Dendritic cell treated with granulocyte-macrophage colony-stimulating factor and Interleukin-4, amounts not matched to agents 40 ng/mL and 50 ng/mL, for 4 days (primary cell): ENCODE data around the gene VAMP3.

ENCODE experiments used
- H3K27ac Mint-ChIP-seq: one replicate; pipeline ENCODE4 v1.8.0; 2022; ENCODE audit warnings: mild to moderate bottlenecking, mixed read lengths
- H3K27me3 Mint-ChIP-seq: one replicate; pipeline ENCODE4 v1.8.0; 2022; ENCODE audit warnings: mild to moderate bottlenecking, mixed read lengths
- H3K36me3 Mint-ChIP-seq: one replicate; pipeline ENCODE4 v1.8.0; 2022; ENCODE audit warnings: low read depth, mixed read lengths
- H3K4me1 Mint-ChIP-seq: one replicate; pipeline ENCODE4 v1.8.0; 2022; ENCODE audit warnings: low read depth, mixed read lengths
- H3K4me3 Mint-ChIP-seq: one replicate; pipeline ENCODE4 v1.8.0; 2022; ENCODE audit warnings: mild to moderate bottlenecking, moderate library complexity, mixed read lengths
- H3K9me3 Mint-ChIP-seq: one replicate; pipeline ENCODE4 v1.8.0; 2022; ENCODE audit warnings: mixed read lengths
- intact Hi-C: fragments of 100-400 bp; cut with micrococcal nuclease; formaldehyde crosslinking; loops from one replicate; pipeline ENCODE4 v1.15.0; 2022

The VAMP3 gene, protein sequence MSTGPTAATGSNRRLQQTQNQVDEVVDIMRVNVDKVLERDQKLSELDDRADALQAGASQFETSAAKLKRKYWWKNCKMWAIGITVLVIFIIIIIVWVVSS

GRCh38 chr1:7770997-7771822, at the start of gene VAMP3:
VAMP3 (plus strand) TSS chr1:7771296; CDS start chr1:7771384, 88 bp downstream.
- H3K9me3 Mint-ChIP-seq = peaks cover 8% of the 10 kb centered on the region
- H3K27me3 Mint-ChIP-seq = no peaks in the 10 kb centered on the region
- H3K4me1 Mint-ChIP-seq = peaks cover 52% of the 10 kb centered on the region

DNA sequence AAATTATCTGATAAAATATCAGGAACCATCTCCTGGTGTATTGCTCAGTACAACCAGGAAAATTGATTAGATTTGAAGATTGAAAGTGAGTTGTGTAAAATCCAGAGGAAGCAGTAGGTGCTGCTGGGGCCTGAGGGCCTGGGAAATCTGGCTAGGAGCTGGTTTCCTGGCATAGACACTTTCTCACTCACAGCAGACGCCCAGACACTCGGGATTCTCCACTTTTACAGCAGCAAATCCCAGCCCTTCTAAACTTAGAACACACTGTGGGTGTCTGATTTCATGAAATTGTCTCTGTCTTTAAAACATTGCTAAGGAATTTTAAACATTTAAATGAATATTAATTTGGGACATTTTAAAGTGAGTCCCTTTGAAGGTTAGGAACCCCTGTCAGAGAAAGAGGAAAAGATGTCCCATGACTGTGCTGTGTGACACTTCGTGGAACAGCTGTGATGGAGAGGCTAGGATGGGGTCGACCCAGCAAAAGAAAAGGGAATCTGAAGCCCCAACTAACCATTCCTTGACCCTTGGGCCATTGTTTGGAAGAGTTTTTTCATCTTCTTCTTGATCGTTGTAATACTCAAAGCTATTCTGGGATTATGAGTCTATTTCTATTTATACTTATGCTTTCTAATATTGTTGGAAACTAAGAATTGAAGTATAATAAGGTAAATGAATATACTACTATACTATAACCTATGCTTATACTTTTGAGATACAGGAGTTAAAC, 49.0 kb upstream of the VAMP3 start:
- Mint-ChIP-seq H3K9me3 (no peaks in the 10 kb centered on the region), H3K4me1 (peaks cover 6% of the 10 kb centered on the region), H3K4me3 (no peak overlapping the region), H3K36me3 (no peaks in the 10 kb centered on the region), H3K27ac (no peak overlapping the region), H3K27me3 (peaks cover 6% of the 10 kb centered on the region)
- intact Hi-C loops = no loop called here

More at GRCh38 chr1:7770997-7771822, at the start of gene VAMP3:
- Mint-ChIP-seq H3K36me3 (peaks cover 64% of the 10 kb centered on the region), H3K4me3 (peak within 1 kb of the TSS; percentile 94), H3K27ac (peak within 1 kb of the TSS; percentile 99)
- intact Hi-C loops = loop anchor here (1.0 to 2.0 kb wide), 2 partner anchors 12 to 66 kb away; no protein-coding TSS in a partner anchor

DNA sequence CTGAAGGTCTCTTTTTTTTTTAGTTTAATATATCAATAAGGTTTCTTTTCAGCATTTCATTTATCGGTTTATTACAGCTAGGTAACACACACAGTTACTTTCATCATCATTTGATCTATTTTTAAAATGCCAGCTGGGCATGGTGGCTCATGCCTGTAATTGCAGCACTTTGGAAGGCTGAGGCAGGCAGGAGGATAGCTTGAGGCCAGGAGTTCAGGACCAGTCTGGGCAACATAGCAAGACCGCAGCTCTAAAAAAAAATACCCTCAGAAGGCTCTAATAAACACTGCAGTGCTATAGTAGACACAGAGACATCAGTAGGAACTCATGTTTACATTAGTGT, 48.5 kb upstream of the VAMP3 start:
- H3K9me3 Mint-ChIP-seq = no peaks in the 10 kb centered on the region
- intact Hi-C loops = no loop called here
- H3K27me3 Mint-ChIP-seq = peaks cover 6% of the 10 kb centered on the region
- H3K27ac Mint-ChIP-seq = no peak overlapping the region
- peaks cover 6% of the 10 kb centered on the region for H3K4me1 Mint-ChIP-seq
- no peak overlapping the region for H3K4me3 Mint-ChIP-seq
- no peaks in the 10 kb centered on the region for H3K36me3 Mint-ChIP-seq

DNA sequence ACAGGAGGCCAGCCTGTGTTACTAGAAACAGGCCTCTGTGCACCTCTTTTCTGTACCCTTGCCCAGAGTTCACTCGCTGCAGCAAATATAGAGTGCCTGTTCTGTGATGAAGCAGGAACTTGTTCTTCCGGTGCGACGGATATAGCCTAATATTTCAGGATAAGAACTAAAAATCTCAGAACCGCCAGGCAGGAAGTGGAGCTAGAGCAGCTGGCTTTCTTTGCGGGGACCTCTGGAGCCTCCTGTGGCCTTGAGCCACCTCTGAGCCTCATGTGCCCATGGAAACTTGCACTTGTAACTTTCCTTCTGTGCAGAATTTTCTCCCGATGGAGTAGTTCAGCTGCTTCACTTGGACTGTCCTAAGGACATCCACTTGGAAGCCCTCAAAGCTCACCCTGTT, 44.5 kb upstream of the VAMP3 start:
- H3K27me3 Mint-ChIP-seq = peaks cover 1% of the 10 kb centered on the region
- no peaks in the 10 kb centered on the region for H3K36me3 Mint-ChIP-seq
- intact Hi-C loops = no loop called here
- H3K4me3 Mint-ChIP-seq = no peak overlapping the region
- H3K9me3 Mint-ChIP-seq = no peaks in the 10 kb centered on the region
- H3K27ac Mint-ChIP-seq = no peak overlapping the region
- peaks cover 33% of the 10 kb centered on the region for H3K4me1 Mint-ChIP-seq

DNA sequence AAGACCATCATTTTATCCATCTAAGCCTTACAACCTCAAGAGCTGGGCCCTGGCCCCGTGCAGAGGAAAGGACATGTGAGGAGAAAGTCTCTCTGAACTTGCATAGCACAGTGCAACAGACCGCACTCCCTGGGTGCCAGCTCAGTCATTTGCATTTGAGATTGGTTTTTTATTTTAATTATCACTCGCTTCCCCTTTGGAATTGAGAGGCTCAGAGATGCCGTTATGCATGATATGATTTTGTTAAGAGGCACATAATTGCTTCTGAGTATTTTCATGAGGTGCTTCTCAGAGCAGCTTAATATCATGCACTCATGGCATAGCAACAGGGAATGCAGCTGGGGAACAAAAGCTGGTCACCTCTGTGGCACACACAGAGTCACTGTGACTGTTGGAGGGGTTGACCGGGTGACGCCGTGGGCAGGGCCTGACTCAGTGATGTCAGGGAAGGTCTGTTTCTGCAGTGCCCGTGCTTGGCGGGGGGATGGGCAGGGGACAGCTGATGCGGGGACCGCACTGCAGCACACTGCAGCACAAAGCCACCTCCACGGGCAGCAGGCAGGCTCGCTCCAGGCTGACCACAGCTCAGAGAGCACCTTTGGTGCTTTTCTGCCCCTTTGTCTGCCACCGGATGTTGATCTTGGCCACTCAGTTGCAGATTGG, 43.2 kb upstream of the VAMP3 start:
- no peak overlapping the region for H3K27ac Mint-ChIP-seq
- peaks cover 1% of the 10 kb centered on the region for H3K27me3 Mint-ChIP-seq
- H3K4me3 Mint-ChIP-seq = no peak overlapping the region
- H3K36me3 Mint-ChIP-seq = no peaks in the 10 kb centered on the region
- no peaks in the 10 kb centered on the region for H3K9me3 Mint-ChIP-seq
- peaks cover 33% of the 10 kb centered on the region for H3K4me1 Mint-ChIP-seq
- intact Hi-C loops = no loop called here

- Mint-ChIP-seq H3K4me1 (peaks cover 33% of the 10 kb centered on the region), H3K27me3 (peaks cover 1% of the 10 kb centered on the region)
- intact Hi-C loops = no loop called here
These were observed 41.3 kb upstream of the VAMP3 start for GRCh38 chr1:7729761-7730160.

GRCh38 chr1:7732331-7732730, 38.8 kb upstream of the VAMP3 start:
- no peak overlapping the region for H3K4me3 Mint-ChIP-seq
- no peak overlapping the region for H3K27ac Mint-ChIP-seq
- peaks cover 6% of the 10 kb centered on the region for H3K36me3 Mint-ChIP-seq
- intact Hi-C loops = no loop called here
- no peaks in the 10 kb centered on the region for H3K9me3 Mint-ChIP-seq
- peaks cover 27% of the 10 kb centered on the region for H3K4me1 Mint-ChIP-seq
- H3K27me3 Mint-ChIP-seq = peaks cover 1% of the 10 kb centered on the region

More at GRCh38 chr1:7729761-7730160, 41.3 kb upstream of the VAMP3 start:
- Mint-ChIP-seq H3K36me3 (no peaks in the 10 kb centered on the region), H3K4me3 (no peak overlapping the region), H3K9me3 (no peaks in the 10 kb centered on the region), H3K27ac (no peak overlapping the region)

DNA sequence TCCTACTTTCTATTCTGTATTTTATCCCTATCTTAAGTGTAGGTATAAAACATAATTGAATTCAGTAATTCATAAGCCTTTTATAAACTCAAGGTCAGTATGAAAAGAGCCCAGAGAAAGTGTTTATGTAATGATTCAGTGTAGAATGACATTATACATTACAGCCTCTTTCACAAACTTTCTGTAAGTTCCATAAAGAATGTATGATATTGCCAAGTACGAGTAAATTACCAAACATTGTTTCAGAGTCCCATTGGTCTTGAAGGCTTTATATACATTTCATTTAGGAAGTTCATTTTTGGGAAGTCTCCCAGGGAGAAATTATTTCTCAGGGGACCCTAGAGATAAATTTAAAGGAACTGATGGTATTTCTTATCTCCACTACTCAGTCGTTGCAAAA, 37.8 kb upstream of the VAMP3 start:
- Mint-ChIP-seq H3K9me3 (no peaks in the 10 kb centered on the region), H3K27ac (no peak overlapping the region), H3K36me3 (peaks cover 7% of the 10 kb centered on the region), H3K4me3 (no peak overlapping the region), H3K4me1 (peaks cover 22% of the 10 kb centered on the region), H3K27me3 (peaks cover 1% of the 10 kb centered on the region)
- intact Hi-C loops = no loop called here

DNA sequence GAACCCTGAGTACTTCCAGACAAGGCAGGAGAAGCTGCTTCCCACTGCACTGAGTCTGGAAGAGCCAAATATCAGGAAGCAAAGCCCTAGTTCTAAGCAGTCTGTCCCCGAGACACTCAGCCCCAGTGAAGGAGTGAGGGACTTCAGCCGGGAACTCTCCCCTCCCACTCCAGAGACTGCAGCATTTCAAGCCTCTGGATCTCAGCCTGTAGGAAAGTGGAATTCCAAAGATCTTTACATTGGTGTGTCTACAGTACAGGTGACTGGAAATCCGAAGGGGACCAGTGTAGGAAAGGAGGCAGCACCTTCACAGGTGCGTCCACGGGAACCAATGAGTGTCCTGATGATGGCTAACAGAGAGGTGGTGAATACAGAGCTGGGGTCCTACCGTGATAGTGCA, 33.1 kb upstream of the VAMP3 start:
- H3K4me1 Mint-ChIP-seq = no peaks in the 10 kb centered on the region

GRCh38 chr1:7743346-7743745, 27.8 kb upstream of the VAMP3 start:
- H3K27ac Mint-ChIP-seq = no peak overlapping the region
- no peak overlapping the region for H3K4me3 Mint-ChIP-seq
- intact Hi-C loops = no loop called here
- H3K27me3 Mint-ChIP-seq = no peaks in the 10 kb centered on the region
- H3K4me1 Mint-ChIP-seq = no peaks in the 10 kb centered on the region
- no peaks in the 10 kb centered on the region for H3K9me3 Mint-ChIP-seq
- H3K36me3 Mint-ChIP-seq = peaks cover 14% of the 10 kb centered on the region

More for the DNA sequence above, 33.1 kb upstream of the VAMP3 start:
- Mint-ChIP-seq H3K27me3 (no peaks in the 10 kb centered on the region), H3K36me3 (peaks cover 15% of the 10 kb centered on the region), H3K9me3 (no peaks in the 10 kb centered on the region), H3K27ac (no peak overlapping the region), H3K4me3 (no peak overlapping the region)
- intact Hi-C loops = no loop called here

DNA sequence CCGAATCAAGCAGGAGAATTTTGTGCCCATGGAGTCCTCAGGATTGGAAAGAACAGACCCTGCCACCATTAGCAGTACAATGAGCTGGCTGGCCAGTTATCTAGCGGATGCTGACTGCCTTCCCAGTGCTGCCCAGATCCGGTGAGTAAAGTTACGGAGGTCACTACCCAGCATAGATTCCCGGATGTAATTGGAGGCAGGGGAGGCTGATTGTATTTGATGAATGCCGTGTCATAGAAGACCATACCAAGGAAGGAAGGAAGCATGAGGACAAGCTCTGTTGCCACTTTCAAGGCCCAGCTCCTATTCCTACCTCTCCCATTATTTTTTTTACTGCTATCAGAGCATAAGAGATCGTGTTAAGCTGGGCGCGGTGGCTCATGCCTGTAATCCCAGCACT, 26.2 kb upstream of the VAMP3 start:
- H3K9me3 Mint-ChIP-seq = no peaks in the 10 kb centered on the region
- intact Hi-C loops = no loop called here
- H3K36me3 Mint-ChIP-seq = peaks cover 5% of the 10 kb centered on the region
- H3K27me3 Mint-ChIP-seq = no peaks in the 10 kb centered on the region
- H3K27ac Mint-ChIP-seq = no peak overlapping the region
- no peaks in the 10 kb centered on the region for H3K4me1 Mint-ChIP-seq
- H3K4me3 Mint-ChIP-seq = no peak overlapping the region

- H3K9me3 Mint-ChIP-seq = no peaks in the 10 kb centered on the region
- H3K36me3 Mint-ChIP-seq = peaks cover 5% of the 10 kb centered on the region
- no peak overlapping the region for H3K4me3 Mint-ChIP-seq
- intact Hi-C loops = no loop called here
- H3K27ac Mint-ChIP-seq = no peak overlapping the region
- no peaks in the 10 kb centered on the region for H3K27me3 Mint-ChIP-seq
- no peaks in the 10 kb centered on the region for H3K4me1 Mint-ChIP-seq
These were observed 25.3 kb upstream of the VAMP3 start for GRCh38 chr1:7745783-7746182.

GRCh38 chr1:7747605-7748004, 23.5 kb upstream of the VAMP3 start:
- Mint-ChIP-seq H3K4me3 (no peak overlapping the region), H3K4me1 (no peaks in the 10 kb centered on the region), H3K9me3 (no peaks in the 10 kb centered on the region), H3K27me3 (no peaks in the 10 kb centered on the region), H3K36me3 (peaks cover 5% of the 10 kb centered on the region), H3K27ac (no peak overlapping the region)
- intact Hi-C loops = no loop called here

- Mint-ChIP-seq H3K4me1 (peaks cover 14% of the 10 kb centered on the region), H3K36me3 (peaks cover 5% of the 10 kb centered on the region), H3K27ac (no peak overlapping the region), H3K9me3 (no peaks in the 10 kb centered on the region), H3K4me3 (no peak overlapping the region), H3K27me3 (no peaks in the 10 kb centered on the region)
- intact Hi-C loops = no loop called here
These were observed 22.0 kb upstream of the VAMP3 start for GRCh38 chr1:7749126-7749525.
